H1 (cell line): Measurements from ENCODE around the gene IFT27. TPM values are rescaled to one million over a fixed set of nuclear protein-coding genes. Genes with fewer than 3 reads are reported as not detected.

Source experiments
- CTCF ChIA-PET: fragments of 300-600 bp; sonication (Branson Sonifier 250); formaldehyde crosslinking; loops from one replicate; lab custom pipeline; 2021; ENCODE audit not compliant: partially characterized antibody; lab: Charles Lee
- POLR2A ChIA-PET: fragments of 300-600 bp; sonication (Branson Sonifier 250); formaldehyde crosslinking; loops from one replicate; lab custom pipeline; 2021; ENCODE audit warnings: inconsistent platforms; ENCODE audit not compliant: partially characterized antibody; lab: Charles Lee
- DNase-seq, 2 experiments: peaks; one replicate each; pipeline versions ENCODE4 v3.0.0 to v3.0.0-alpha.2; 2010 to 2022; ENCODE audit warnings: low spot score in 2 of 2, low read depth in 1 of 2, mixed read lengths in 1 of 2
- FAIRE-seq: peaks from 2 replicates; lab custom pipeline; 2011; peaks lifted over from hg19 to GRCh38; lab: Jason Lieb, UNC
- H2AFZ ChIP-seq: 2 replicates; pipeline ENCODE4 v1.8.1; 2012; ENCODE audit warnings: low read length, inconsistent platforms
- H2AK5ac ChIP-seq: 2 replicates; pipeline ENCODE4 v1.6.1; 2013; ENCODE audit warnings: low read depth, low read length
- H2BK120ac ChIP-seq: replicated peaks from 2 replicates; pipeline ENCODE3; 2013; ENCODE audit warnings: low read depth, low read length, inconsistent platforms
- H2BK12ac ChIP-seq: 2 replicates; pipeline ENCODE4 v1.6.1; 2013; ENCODE audit warnings: low read depth, low read length
- H2BK15ac ChIP-seq: 2 replicates; pipeline ENCODE4 v1.6.1; 2013; ENCODE audit warnings: low read length
- H2BK20ac ChIP-seq: 2 replicates; pipeline ENCODE4 v1.6.1; 2013; ENCODE audit warnings: low read length
- H2BK5ac ChIP-seq: 2 replicates; pipeline ENCODE4 v1.6.1; 2013; ENCODE audit warnings: low read depth, low read length
- H3K14ac ChIP-seq: 2 replicates; pipeline ENCODE4 v1.6.1; 2013; ENCODE audit warnings: inconsistent platforms; ENCODE audit not compliant: insufficient read length
- H3K18ac ChIP-seq: 2 replicates; pipeline ENCODE4 v1.6.1; 2013; ENCODE audit warnings: low read length; ENCODE audit errors: extremely low read depth
- H3K23ac ChIP-seq: 2 replicates; pipeline ENCODE4 v1.6.1; 2013; ENCODE audit warnings: inconsistent platforms; ENCODE audit not compliant: insufficient read length
- H3K23me2 ChIP-seq: 2 replicates; pipeline ENCODE4 v1.6.1; 2013; ENCODE audit warnings: low read depth, low read length
- H3K27ac ChIP-seq: 2 replicates; pipeline ENCODE4 v1.6.1; 2011; ENCODE audit warnings: low read depth, low read length, inconsistent platforms
- H3K27me3 ChIP-seq, 4 experiments: replicated peaks in 1 of 4; 1 replicate in 1 of 4; 2 replicates in 3 of 4; pipeline versions ENCODE4 v1.6.1 to v1.8.1; 2011 to 2013; ENCODE audit warnings: low read length in 3 of 4, mild to moderate bottlenecking in 3 of 4, inconsistent platforms in 2 of 4, mixed read lengths in 2 of 4, moderate library complexity in 1 of 4; ENCODE audit not compliant: control insufficient read depth in 3 of 4, insufficient read depth in 3 of 4; ENCODE audit errors: extremely low read depth in 1 of 4
- H3K36me3 ChIP-seq, 4 experiments: 2 replicates each; pipeline versions ENCODE4 v1.6.1 to v1.8.1; 2011 to 2013; ENCODE audit warnings: mild to moderate bottlenecking in 4 of 4, low read length in 3 of 4, moderate library complexity in 2 of 4, control low read depth in 1 of 4, inconsistent platforms in 1 of 4; ENCODE audit not compliant: insufficient read depth in 4 of 4, control insufficient read depth in 2 of 4
- H3K4ac ChIP-seq: replicated peaks from 2 replicates; pipeline ENCODE3; 2013; ENCODE audit warnings: low read length, low read depth, mixed read lengths, inconsistent platforms; ENCODE audit not compliant: insufficient read length
- H3K4me1 ChIP-seq, 4 experiments: replicated peaks in 1 of 4; 1 replicate in 1 of 4; 2 replicates in 3 of 4; pipeline versions ENCODE4 v1.6.1 to v1.8.1; 2011 to 2013; ENCODE audit warnings: low read length in 3 of 4, inconsistent platforms in 2 of 4, mixed read lengths in 1 of 4; ENCODE audit not compliant: insufficient read depth in 4 of 4, control insufficient read depth in 3 of 4
- H3K4me2 ChIP-seq, 2 experiments: 2 replicates each; pipeline versions ENCODE4 v1.6.1 to v1.8.1; 2011 to 2013; ENCODE audit warnings: low read depth in 2 of 2, low read length in 2 of 2, control low read depth in 1 of 2, inconsistent platforms in 1 of 2, mild to moderate bottlenecking in 1 of 2; ENCODE audit not compliant: insufficient read depth in 1 of 2
- H3K4me3 ChIP-seq, 4 experiments: fragments of 200-600, 300-600 bp in 1 of 4; sonication (generic), shearing (Covaris generic), sonication (Bioruptor Twin) in 1 of 4; 2 replicates each; pipeline versions ENCODE4 v1.5.1 to v1.8.1; 2011 to 2016; ENCODE audit warnings: low read length in 4 of 4, low read depth in 3 of 4, control low read depth in 2 of 4, inconsistent platforms in 2 of 4, mild to moderate bottlenecking in 2 of 4, mixed read lengths in 1 of 4, moderate library complexity in 1 of 4; ENCODE audit not compliant: insufficient read depth in 2 of 4; ENCODE audit errors: extremely low read depth in 1 of 4
- H3K56ac ChIP-seq: replicated peaks from 2 replicates; pipeline ENCODE3; 2013; ENCODE audit warnings: low read depth, mild to moderate bottlenecking, mixed read lengths, low read length, inconsistent platforms; ENCODE audit not compliant: insufficient read length
- H3K79me1 ChIP-seq: 2 replicates; pipeline ENCODE4 v1.6.1; 2013; ENCODE audit warnings: low read depth, low read length, control low read depth
- H3K79me2 ChIP-seq, 2 experiments: 2 replicates each; pipeline versions ENCODE4 v1.6.1 to v1.8.1; 2012 to 2013; ENCODE audit warnings: low read length in 2 of 2, mild to moderate bottlenecking in 2 of 2, inconsistent platforms in 1 of 2; ENCODE audit not compliant: insufficient read depth in 2 of 2, control insufficient read depth in 1 of 2
- H3K9ac ChIP-seq, 4 experiments: replicated peaks in 1 of 4; 1 replicate in 1 of 4; 2 replicates in 3 of 4; pipeline versions ENCODE4 v1.6.1 to v1.8.1; 2011 to 2013; ENCODE audit warnings: low read depth in 3 of 4, low read length in 3 of 4, control low read depth in 2 of 4, mild to moderate bottlenecking in 2 of 4, moderate library complexity in 2 of 4, inconsistent platforms in 1 of 4; ENCODE audit errors: extremely low read depth in 1 of 4
- H3K9me3 ChIP-seq, 2 experiments: 2 replicates each; pipeline versions ENCODE4 v1.6.1 to v1.8.1; 2012 to 2013; ENCODE audit warnings: mild to moderate bottlenecking in 2 of 2, moderate library complexity in 2 of 2, control low read depth in 1 of 2, inconsistent platforms in 1 of 2, low read depth in 1 of 2, low read length in 1 of 2, mixed read lengths in 1 of 2; ENCODE audit not compliant: insufficient read depth in 2 of 2
- H4K20me1 ChIP-seq, 2 experiments: replicated peaks in 1 of 2; 2 replicates each; pipeline versions ENCODE3 to v1.8.1; 2011 to 2013; ENCODE audit warnings: inconsistent platforms in 2 of 2, low read length in 2 of 2, mild to moderate bottlenecking in 1 of 2; ENCODE audit not compliant: insufficient read depth in 2 of 2, control insufficient read depth in 1 of 2
- H4K5ac ChIP-seq: 2 replicates; pipeline ENCODE4 v1.6.1; 2013; ENCODE audit warnings: low read length, low read depth, mixed read lengths, inconsistent platforms; ENCODE audit not compliant: insufficient read length
- H4K8ac ChIP-seq: 2 replicates; pipeline ENCODE4 v1.8.0; 2013; ENCODE audit warnings: mild to moderate bottlenecking, moderate library complexity, low read length, inconsistent platforms; ENCODE audit not compliant: insufficient read depth; ENCODE audit errors: extremely low read depth
- H4K91ac ChIP-seq: replicated peaks from 2 replicates; pipeline ENCODE3; 2013; ENCODE audit warnings: low read length, mixed read lengths, inconsistent platforms; ENCODE audit not compliant: insufficient read length
- CBX5 ChIP-seq: fragments of 300-800, 300-1000 bp; sonication (generic); IDR thresholded peaks from 2 replicates; pipeline ENCODE4 v1.7.1; 2016; ENCODE audit warnings: antibody characterized with exemption, low read length, low read depth
- CBX8 ChIP-seq: fragments of 300-800, 300-1000 bp; sonication (generic); IDR thresholded peaks from 2 replicates; pipeline ENCODE4 v1.7.1; 2016; ENCODE audit warnings: low read depth, low read length, borderline replicate concordance
- CEBPB ChIP-seq: IDR thresholded peaks from 2 replicates; pipeline ENCODE4 v1.6.1; 2012; ENCODE audit warnings: low read depth, low read length
- EP300 ChIP-seq, 2 experiments: IDR thresholded peaks; 1 replicate in 1 of 2; 2 replicates in 1 of 2; pipeline ENCODE4 v1.6.1; 2011 to 2012; ENCODE audit warnings: low read depth in 2 of 2, low read length in 2 of 2, mild to moderate bottlenecking in 2 of 2, borderline replicate concordance in 1 of 2, inconsistent platforms in 1 of 2, moderate library complexity in 1 of 2
- FOSL1 ChIP-seq: IDR thresholded peaks from 2 replicates; pipeline ENCODE4 v1.6.1; 2011; ENCODE audit warnings: mild to moderate bottlenecking, low read depth, low read length, moderate library complexity; ENCODE audit not compliant: insufficient read depth
- GABPA ChIP-seq: IDR thresholded peaks from 2 replicates; pipeline ENCODE4 v1.6.1; 2011; ENCODE audit warnings: mild to moderate bottlenecking, low read length, moderate library complexity, borderline replicate concordance; ENCODE audit not compliant: insufficient read depth
- POU5F1 ChIP-seq: IDR thresholded peaks from 2 replicates; pipeline ENCODE4 v1.6.1; 2011; ENCODE audit warnings: low read depth, mild to moderate bottlenecking, low read length, moderate library complexity
- RNF2 ChIP-seq: fragments of 200-900, 300-1000 bp; sonication (generic); IDR thresholded peaks from 2 replicates; pipeline ENCODE4 v1.7.1; 2016; ENCODE audit warnings: borderline replicate concordance, low read depth, mild to moderate bottlenecking, antibody characterized with exemption, low read length; ENCODE audit not compliant: poor library complexity, severe bottlenecking; ENCODE audit errors: missing control alignments
- RXRA ChIP-seq: IDR thresholded peaks from 2 replicates; pipeline ENCODE4 v1.6.1; 2011; ENCODE audit warnings: low read depth, mild to moderate bottlenecking, low read length, moderate library complexity; ENCODE audit not compliant: insufficient read depth
- SP1 ChIP-seq: IDR thresholded peaks from 2 replicates; pipeline ENCODE4 v1.6.1; 2011; ENCODE audit warnings: low read depth, low read length
- SRF ChIP-seq: IDR thresholded peaks from 2 replicates; pipeline ENCODE4 v1.6.1; 2011; ENCODE audit warnings: mild to moderate bottlenecking, low read depth, low read length, moderate library complexity
- SUZ12 ChIP-seq: fragments of 200-600 bp; sonication (generic); IDR thresholded peaks from 2 replicates; pipeline ENCODE4 v1.6.1; 2012; ENCODE audit warnings: mild to moderate bottlenecking, inconsistent platforms, low read length, moderate library complexity, mixed read lengths
- WGBS, 2 experiments: shearing (Covaris generic) in 1 of 2; methylation state at CpG; one replicate each; pipeline versions ENCODE4 v1.1.6 to v1.1.7; 2013 to 2015; ENCODE audit warnings: low lambda C conversion rate in 2 of 2, mixed read lengths in 2 of 2, inconsistent platforms in 1 of 2, low coverage in 1 of 2, missing lambda C conversion rate in 1 of 2; ENCODE audit not compliant: insufficient replicate concordance in 2 of 2, insufficient coverage in 1 of 2, insufficient read length in 1 of 2; ENCODE audit errors: extremely low coverage in 1 of 2, missing lambda C conversion rate in 1 of 2; 5-methylcytosine and 5-hydroxymethylcytosine counted together
- polyA plus RNA-seq, 7 experiments: library from polyadenylated mRNA; depleted of rRNA in 3 of 7; stranded (reverse) in 5 of 7; unstranded in 2 of 7; fragments of >200 nt in 5 of 7; fragments of 200-250 nt in 2 of 7; gene quantifications; 1 replicate in 5 of 7; 2 replicates in 1 of 7; 4 replicates in 1 of 7; pipeline versions ENCODE4 v1.2.1 to v1.2.3, GENCODE V29; 2011 to 2013; ENCODE audit warnings: missing spikeins in 2 of 7, mixed read lengths in 2 of 7
- total RNA-seq: library from RNA; stranded (reverse); fragmentation: NEBNext Ultra II Directional; extraction: Animal tissue kit (Norgen Biotek cat#: 25700); gene quantifications from 2 replicates; pipeline ENCODE4 v1.2.1, GENCODE V29; 2021

The IFT27 gene
- total and polyA plus RNA-seq, 2 of the 8 experiments (the other 6 are each of a cell fraction or from before 2014, with no cell fraction given) = 36.4 to 46.2 TPM

DNA sequence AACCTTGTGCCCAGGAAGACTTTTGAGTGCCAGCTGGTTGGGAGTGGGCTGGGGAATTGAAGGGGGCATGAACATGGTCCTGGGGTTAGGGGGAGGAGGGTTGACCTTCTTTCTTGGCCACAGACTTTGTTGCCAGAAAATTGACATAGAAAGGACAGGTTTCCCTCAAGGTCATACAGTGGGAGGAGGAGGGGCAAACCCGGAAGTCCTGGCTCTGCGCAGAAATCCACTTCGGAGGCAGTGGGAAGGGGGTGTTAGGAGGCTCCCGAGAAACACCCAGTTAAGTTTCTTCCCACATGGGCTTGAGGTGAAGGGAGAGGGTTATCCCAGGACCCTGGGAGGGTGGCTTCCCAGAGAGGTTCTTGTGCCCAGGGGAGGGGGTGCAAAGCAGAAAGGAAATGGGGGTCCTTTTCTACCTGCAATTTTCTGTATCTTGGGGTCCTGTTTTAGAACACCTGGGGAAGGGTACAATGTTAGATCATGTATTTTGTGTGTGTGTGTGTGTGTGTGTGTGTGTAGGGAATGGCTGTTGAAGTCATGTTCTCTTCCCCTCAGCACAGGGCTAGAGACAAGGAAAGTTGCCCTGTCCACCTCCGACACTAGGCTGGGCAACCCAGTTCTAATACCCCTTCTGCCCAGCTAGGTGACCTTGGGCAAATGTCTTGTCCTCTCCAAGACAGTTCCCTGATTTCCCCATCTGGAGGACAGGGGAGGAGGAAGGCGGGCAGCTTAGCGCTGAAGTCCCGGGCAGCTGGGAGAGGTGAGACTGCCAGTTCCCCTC is 39.8 kb upstream of the IFT27 start:
- Histone ChIP-seq H3K56ac (no peak overlapping the region), H2BK120ac (no peak overlapping the region), H3K36me3 (no peaks in the 10 kb centered on the region), H3K23me2 (peaks cover 11% of the 10 kb centered on the region), H2AFZ (no peak overlapping the region), H2BK15ac (no peak overlapping the region), H3K27ac (no peak overlapping the region), H3K14ac (no peak overlapping the region), H3K4ac (peak overlapping the region; percentile 74), H3K4me3 (peak overlapping the region; percentile 39 to 69 (median 59); a peak in 7 of 8 replicates), H3K27me3 (peaks cover 21 to 53% (median 41%) of the 10 kb centered on the region in 4 experiments), H3K9ac (no peak overlapping the region), H3K4me1 (peaks cover 0 to 14% (median 9%) of the 10 kb centered on the region in 4 experiments; a peak in 6 of 7 replicates), H3K79me1 (no peaks in the 10 kb centered on the region), H3K9me3 (no peaks in the 10 kb centered on the region), H3K4me2 (peak overlapping the region; percentile 70 to 89), H3K18ac (no peak overlapping the region), H2BK12ac (no peak overlapping the region), H4K5ac (no peak overlapping the region), H4K20me1 (no peaks in the 10 kb centered on the region), H4K91ac (no peak overlapping the region), H3K23ac (no peak overlapping the region), H2BK5ac (no peak overlapping the region), H4K8ac (no peak overlapping the region), H3K79me2 (no peaks in the 10 kb centered on the region), H2BK20ac (peak overlapping the region; percentile 28; the same call in 1 of the 2 replicates), H2AK5ac (peak overlapping the region; percentile 77; the same call in 1 of the 2 replicates)
- no peak for DNase-seq
- ChIA-PET CTCF (interaction anchor here (0.6 to 1.2 kb wide), 5 partner anchors 10 to 65 kb away, joined by 3 to 4 read pairs (median 3); no protein-coding TSS in a partner anchor), POLR2A (no interaction called here)
- WGBS, 2 experiments = 48% methylated on average over 8 of the region's 8 CpGs; no CpG with 5 or more reads in 1 of the 2 experiments
- FAIRE-seq = no peak
- no peak for TF ChIP-seq POU5F1
- no peak for TF ChIP-seq RNF2
- TF ChIP-seq SRF = no peak
- no peak for TF ChIP-seq FOSL1
- no peak for TF ChIP-seq RXRA
- no peak for TF ChIP-seq CBX5
- TF ChIP-seq EP300 (IDR thresholded peaks at IDR 0.05; ENCODE audit: borderline replicate concordance in 1 of 2, low read depth in 2 of 2, low read length in 2 of 2) = no peak
- no peak for TF ChIP-seq SP1
- TF ChIP-seq SUZ12 = no peak; the same call in 1 of the 2 replicates
- TF ChIP-seq GABPA = no peak
- no peak for TF ChIP-seq CEBPB
- no peak for TF ChIP-seq CBX8
